Left ventricle myocardium inferior (tissue), 1 donor: ENCODE measurements around the gene TSR3. TPM values are rescaled to one million over a fixed set of nuclear protein-coding genes. Genes with fewer than 3 reads are reported as not detected.

Source experiments
- DNase-seq: peaks from one replicate; pipeline ENCODE4 v3.0.0-alpha.2; 2020
- H3K27ac ChIP-seq: fragments of 200-600 bp; replicated peaks from 2 replicates; pipeline ENCODE4 v1.8.0; 2021
- H3K27me3 ChIP-seq: fragments of 200-600 bp; 2 replicates; pipeline ENCODE4 v1.8.0; 2021; ENCODE audit warnings: low read depth
- H3K36me3 ChIP-seq: fragments of 200-600 bp; 2 replicates; pipeline ENCODE4 v1.8.0; 2021
- H3K4me1 ChIP-seq: fragments of 200-600 bp; 2 replicates; pipeline ENCODE4 v1.8.0; 2021
- H3K4me3 ChIP-seq: fragments of 200-600 bp; 2 replicates; pipeline ENCODE4 v1.8.0; 2021; ENCODE audit warnings: mild to moderate bottlenecking, moderate library complexity
- H3K9me3 ChIP-seq: fragments of 200-600 bp; replicated peaks from 2 replicates; pipeline ENCODE4 v1.8.0; 2021
- intact Hi-C: fragments of 100-400 bp; cut with micrococcal nuclease; formaldehyde crosslinking; loops from one replicate; pipeline ENCODE4 v1.11.0; 2022
- total RNA-seq: library from RNA; stranded (reverse); fragmentation: NEBNext Ultra II Directional; extraction: Animal tissue kit (Norgen Biotek cat#: 25700); gene quantifications from one replicate; pipeline ENCODE4 v1.2.1, GENCODE V29; 2021
- TF ChIP-seq, protein P1 (sequence below): fragments of 200-600 bp; IDR thresholded peaks from 2 replicates; pipeline ENCODE4 v1.8.0; 2021; ENCODE audit warnings: antibody characterized with exemption, mild to moderate bottlenecking, borderline replicate concordance
- donor health status: DM: no; HTN: yes; CAD: no; lungs with severe emphysema.

TSR3 gene
- total RNA-seq, 1 donor from 2014 or later: 54.9 TPM

DNA sequence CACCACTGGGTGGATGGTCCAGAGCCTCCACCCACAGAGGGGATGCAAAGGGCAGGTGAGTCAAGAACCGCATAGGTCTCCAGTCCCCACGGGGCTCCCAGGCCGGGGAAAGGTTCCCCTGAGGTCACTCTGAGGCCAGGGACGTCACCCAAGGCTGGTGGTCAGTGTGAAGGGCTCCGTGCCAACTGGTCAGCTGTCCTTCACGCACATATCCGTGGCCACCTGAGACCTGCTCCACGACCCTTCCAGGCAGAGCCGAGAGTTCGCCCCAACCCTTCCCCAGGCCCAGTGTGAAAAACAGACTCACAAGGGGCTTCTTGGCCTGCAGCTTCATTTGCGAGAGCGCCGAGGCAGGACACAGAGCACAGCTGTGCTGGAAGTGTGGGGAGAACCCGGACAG, 2.8 kb downstream of the TSR3 start:
- Histone ChIP-seq H3K4me1 (peaks cover 36% of the 10 kb centered on the region), H3K27me3 (no peaks in the 10 kb centered on the region), H3K9me3 (no peaks in the 10 kb centered on the region), H3K4me3 (no peak overlapping the region), H3K27ac (no peak overlapping the region), H3K36me3 (peaks cover 27% of the 10 kb centered on the region)
- intact Hi-C loops: no loop called here
- TF ChIP-seq, protein P1, sequence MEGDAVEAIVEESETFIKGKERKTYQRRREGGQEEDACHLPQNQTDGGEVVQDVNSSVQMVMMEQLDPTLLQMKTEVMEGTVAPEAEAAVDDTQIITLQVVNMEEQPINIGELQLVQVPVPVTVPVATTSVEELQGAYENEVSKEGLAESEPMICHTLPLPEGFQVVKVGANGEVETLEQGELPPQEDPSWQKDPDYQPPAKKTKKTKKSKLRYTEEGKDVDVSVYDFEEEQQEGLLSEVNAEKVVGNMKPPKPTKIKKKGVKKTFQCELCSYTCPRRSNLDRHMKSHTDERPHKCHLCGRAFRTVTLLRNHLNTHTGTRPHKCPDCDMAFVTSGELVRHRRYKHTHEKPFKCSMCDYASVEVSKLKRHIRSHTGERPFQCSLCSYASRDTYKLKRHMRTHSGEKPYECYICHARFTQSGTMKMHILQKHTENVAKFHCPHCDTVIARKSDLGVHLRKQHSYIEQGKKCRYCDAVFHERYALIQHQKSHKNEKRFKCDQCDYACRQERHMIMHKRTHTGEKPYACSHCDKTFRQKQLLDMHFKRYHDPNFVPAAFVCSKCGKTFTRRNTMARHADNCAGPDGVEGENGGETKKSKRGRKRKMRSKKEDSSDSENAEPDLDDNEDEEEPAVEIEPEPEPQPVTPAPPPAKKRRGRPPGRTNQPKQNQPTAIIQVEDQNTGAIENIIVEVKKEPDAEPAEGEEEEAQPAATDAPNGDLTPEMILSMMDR: no peak
- DNase-seq: no peak

- no peaks in the 10 kb centered on the region for H3K9me3 ChIP-seq
- peaks cover 27% of the 10 kb centered on the region for H3K36me3 ChIP-seq
- no peak overlapping the region for H3K4me3 ChIP-seq
- H3K4me1 ChIP-seq: peaks cover 37% of the 10 kb centered on the region
- H3K27me3 ChIP-seq: no peaks in the 10 kb centered on the region
- intact Hi-C loops: no loop called here
- TF ChIP-seq, protein P1: no peak
- no peak for DNase-seq
- H3K27ac ChIP-seq: no peak overlapping the region
Observed at GRCh38 chr16:1348441-1348840, 3.2 kb downstream of the TSR3 start.

GRCh38 chr16:1347962-1348361, 3.7 kb downstream of the TSR3 start:
- peaks cover 27% of the 10 kb centered on the region for H3K36me3 ChIP-seq
- no peak overlapping the region for H3K4me3 ChIP-seq
- no peaks in the 10 kb centered on the region for H3K27me3 ChIP-seq
- no peak overlapping the region for H3K27ac ChIP-seq
- no peaks in the 10 kb centered on the region for H3K9me3 ChIP-seq
- peaks cover 36% of the 10 kb centered on the region for H3K4me1 ChIP-seq
- intact Hi-C loops: no loop called here
- DNase-seq: no peak
- TF ChIP-seq, protein P1: no peak

GRCh38 chr16:1347286-1347855, 4.3 kb downstream of the TSR3 start:
- TF ChIP-seq, protein P1: no peak
- DNase-seq: no peak
- H3K27me3 ChIP-seq: no peaks in the 10 kb centered on the region
- H3K9me3 ChIP-seq: no peaks in the 10 kb centered on the region
- H3K4me1 ChIP-seq: peaks cover 34% of the 10 kb centered on the region
- intact Hi-C loops: no loop called here
- H3K36me3 ChIP-seq: peaks cover 27% of the 10 kb centered on the region
- H3K4me3 ChIP-seq: no peak overlapping the region
- no peak overlapping the region for H3K27ac ChIP-seq

- Histone ChIP-seq H3K36me3 (peaks cover 27% of the 10 kb centered on the region), H3K27ac (no peak overlapping the region), H3K27me3 (no peaks in the 10 kb centered on the region), H3K9me3 (no peaks in the 10 kb centered on the region), H3K4me3 (no peak overlapping the region), H3K4me1 (peaks cover 30% of the 10 kb centered on the region)
- TF ChIP-seq, protein P1: no peak
- intact Hi-C loops: no loop called here
- DNase-seq: no peak
Observed at GRCh38 chr16:1346422-1347285, 5.0 kb downstream of the TSR3 start.
